ENCODE data around the gene RBM46. TPM values are rescaled to one million over a fixed set of nuclear protein-coding genes. Genes with fewer than 3 reads are reported as not detected.

Gene RBM46
- total RNA-seq, 1 experiment from 2014 or later = not detected

GRCh38 chr4:154740462-154740861 is 40.6 kb upstream of the RBM46 start:
- BruUV-seq (replicated peaks) = no TSS peak
- Histone ChIP-seq H3K79me2 (ENCODE audit: low read depth) (no peaks in the 10 kb centered on the region), H3K27me3 (ENCODE audit: insufficient read depth, low read depth) (no peaks in the 10 kb centered on the region), H4K20me1 (ENCODE audit: insufficient read depth) (no peaks in the 10 kb centered on the region), H3F3A (ENCODE audit: insufficient read depth, low read depth) (no peaks in the 10 kb centered on the region), H2AFZ (no peak overlapping the region), H3K9me3 (ENCODE audit: insufficient read depth, low read depth) (no peaks in the 10 kb centered on the region), H3K4me3 (no peak overlapping the region), H3K9me2 (ENCODE audit: insufficient read depth) (no peaks in the 10 kb centered on the region), H3K36me3 (ENCODE audit: low read depth) (no peaks in the 10 kb centered on the region), H3K4me1 (replicated peaks; ENCODE audit: insufficient read depth) (peaks cover 12% of the 10 kb centered on the region; the same call in 1 of the 2 replicates), H3K27ac (no peak overlapping the region), H3K4me2 (no peak overlapping the region)
- CTCF ChIA-PET = no interaction called here
- TF ChIP-seq CTCF (conservative IDR thresholded peaks at IDR 0.05) (no peak), EZH2 (IDR thresholded peaks at IDR 0.05; ENCODE audit: low read depth) (no peak)
- DNase-seq = no peak
- intact Hi-C loops (cut with micrococcal nuclease; ENCODE audit: unreplicated experiment) = no loop called here
- POLR2A ChIA-PET (ENCODE audit: unreplicated experiment) = no interaction called here

- POLR2A ChIA-PET (ENCODE audit: unreplicated experiment) = no interaction called here
- no peak overlapping the region for H3K4me3 ChIP-seq
Observed at GRCh38 chr4:154741131-154741665, 39.9 kb upstream of the RBM46 start.

GRCh38 chr4:154741922-154742850 is 38.9 kb upstream of the RBM46 start:
- Histone ChIP-seq H3K27me3 (ENCODE audit: insufficient read depth, low read depth) (no peaks in the 10 kb centered on the region), H3K9me3 (ENCODE audit: insufficient read depth, low read depth) (no peaks in the 10 kb centered on the region), H2AFZ (no peak overlapping the region), H3K79me2 (ENCODE audit: low read depth) (no peaks in the 10 kb centered on the region), H3K36me3 (ENCODE audit: low read depth) (no peaks in the 10 kb centered on the region), H3K4me1 (replicated peaks; ENCODE audit: insufficient read depth) (peaks cover 12% of the 10 kb centered on the region; the same call in 1 of the 2 replicates), H3K4me2 (no peak overlapping the region), H3K9me2 (ENCODE audit: insufficient read depth) (no peaks in the 10 kb centered on the region), H3K27ac (no peak overlapping the region), H3K4me3 (no peak overlapping the region), H4K20me1 (ENCODE audit: insufficient read depth) (no peaks in the 10 kb centered on the region), H3F3A (ENCODE audit: insufficient read depth, low read depth) (no peaks in the 10 kb centered on the region)
- CTCF ChIA-PET = no interaction called here
- POLR2A ChIA-PET (ENCODE audit: unreplicated experiment) = no interaction called here
- no peak for TF ChIP-seq EZH2 (IDR thresholded peaks at IDR 0.05; ENCODE audit: low read depth)
- TF ChIP-seq CTCF (conservative IDR thresholded peaks at IDR 0.05) = no peak
- no peak for DNase-seq
- intact Hi-C loops (cut with micrococcal nuclease; ENCODE audit: unreplicated experiment) = no loop called here
- no TSS peak for BruUV-seq (replicated peaks)

More at GRCh38 chr4:154741131-154741665, 39.9 kb upstream of the RBM46 start:
- no peaks in the 10 kb centered on the region for H3K27me3 ChIP-seq (ENCODE audit: insufficient read depth, low read depth)
- H3K9me3 ChIP-seq (ENCODE audit: insufficient read depth, low read depth) = no peaks in the 10 kb centered on the region
- no peak overlapping the region for H3K27ac ChIP-seq
- H3K4me2 ChIP-seq = no peak overlapping the region
- no peaks in the 10 kb centered on the region for H3K36me3 ChIP-seq (ENCODE audit: low read depth)
- intact Hi-C loops (cut with micrococcal nuclease; ENCODE audit: unreplicated experiment) = no loop called here
- H4K20me1 ChIP-seq (ENCODE audit: insufficient read depth) = no peaks in the 10 kb centered on the region
- H3F3A ChIP-seq (ENCODE audit: insufficient read depth, low read depth) = no peaks in the 10 kb centered on the region
- H2AFZ ChIP-seq = no peak overlapping the region
- peaks cover 12% of the 10 kb centered on the region; the same call in 1 of the 2 replicates for H3K4me1 ChIP-seq (replicated peaks; ENCODE audit: insufficient read depth)
- TF ChIP-seq CTCF (conservative IDR thresholded peaks at IDR 0.05) (no peak), EZH2 (IDR thresholded peaks at IDR 0.05; ENCODE audit: low read depth) (no peak)
- no peaks in the 10 kb centered on the region for H3K79me2 ChIP-seq (ENCODE audit: low read depth)
- H3K9me2 ChIP-seq (ENCODE audit: insufficient read depth) = no peaks in the 10 kb centered on the region
- no peak for DNase-seq
- BruUV-seq (replicated peaks) = no TSS peak
- CTCF ChIA-PET = no interaction called here
